OCI-LY7 (cell line): ENCODE data around the gene NUP93. TPM values are rescaled to one million over a fixed set of nuclear protein-coding genes. Genes with fewer than 3 reads are reported as not detected.

Source experiments
- BruUV-seq: library from RNA; stranded (reverse); fragments of 400-500 nt; replicated peaks from 2 replicates; lab custom pipeline; 2021; lab: Mats Ljungman, UMichigan
- CTCF ChIA-PET: fragments of 300-600 bp; sonication (Branson Sonifier 250); formaldehyde crosslinking; loops from one replicate; lab custom pipeline; 2022; ENCODE audit warnings: antibody characterized with exemption; ENCODE audit not compliant: unreplicated experiment; lab: Charles Lee
- POLR2A ChIA-PET: fragments of 300-600 bp; sonication (Branson Sonifier 250); formaldehyde crosslinking; loops from one replicate; lab custom pipeline; 2022; ENCODE audit warnings: antibody characterized with exemption; lab: Charles Lee
- DNase-seq: peaks from one replicate; pipeline ENCODE4 v3.0.0-alpha.2; 2015; ENCODE audit warnings: low spot score
- H2AFZ ChIP-seq: fragments of 200-600 bp; sonication (generic), shearing (Covaris generic); 2 replicates; pipeline ENCODE4 v1.6.1; 2014; ENCODE audit warnings: mild to moderate bottlenecking, antibody characterized with exemption, low read length, moderate library complexity
- H3K27ac ChIP-seq: fragments of 200-600 bp; sonication (generic); 2 replicates; pipeline ENCODE4 v1.5.1; 2014; ENCODE audit warnings: mixed run types, low read depth, mild to moderate bottlenecking, moderate library complexity, low read length, inconsistent platforms; ENCODE audit not compliant: poor library complexity, severe bottlenecking
- H3K36me3 ChIP-seq: fragments of 200-600 bp; sonication (generic); 2 replicates; pipeline ENCODE4 v1.6.1; 2014; ENCODE audit warnings: mild to moderate bottlenecking, antibody characterized with exemption, low read length, moderate library complexity, mixed read lengths; ENCODE audit not compliant: insufficient read depth
- H3K4me1 ChIP-seq: fragments of 200-600 bp; sonication (generic); 2 replicates; pipeline ENCODE4 v1.5.1; 2014; ENCODE audit warnings: mild to moderate bottlenecking, low read length; ENCODE audit not compliant: insufficient read depth, poor library complexity, severe bottlenecking
- H3K4me2 ChIP-seq: fragments of 200-600 bp; sonication (generic); 2 replicates; pipeline ENCODE4 v1.6.1; 2014; ENCODE audit warnings: mild to moderate bottlenecking, low read length
- H3K4me3 ChIP-seq: fragments of 200-600 bp; sonication (generic); 2 replicates; pipeline ENCODE4 v1.5.1; 2014; ENCODE audit warnings: mild to moderate bottlenecking, low read depth, low read length; ENCODE audit not compliant: poor library complexity, severe bottlenecking
- H3K79me2 ChIP-seq: fragments of 200-600 bp; sonication (generic); 2 replicates; pipeline ENCODE4 v1.6.1; 2016; ENCODE audit warnings: low read depth, mild to moderate bottlenecking, low read length, moderate library complexity, mixed read lengths; ENCODE audit not compliant: insufficient read depth
- H3K9me2 ChIP-seq: fragments of 200-600 bp; sonication (generic); 2 replicates; pipeline ENCODE4 v1.6.1; 2016; ENCODE audit warnings: mild to moderate bottlenecking, low read length, mixed read lengths; ENCODE audit not compliant: insufficient read depth
- H3K9me3 ChIP-seq: fragments of 200-600 bp; sonication (generic); 2 replicates; pipeline ENCODE4 v1.6.1; 2014; ENCODE audit warnings: mild to moderate bottlenecking, mixed run types, low read length, mixed read lengths
- H4K20me1 ChIP-seq: fragments of 200-600 bp; sonication (generic); 2 replicates; pipeline ENCODE4 v1.6.1; 2014; ENCODE audit warnings: mild to moderate bottlenecking, antibody characterized with exemption, low read length, moderate library complexity, mixed read lengths; ENCODE audit not compliant: insufficient read depth
- EZH2phosphoT487 ChIP-seq: fragments of 200-600 bp; sonication (generic); IDR thresholded peaks from 2 replicates; pipeline ENCODE4 v1.6.1; 2018; ENCODE audit warnings: low read depth, borderline replicate concordance, mild to moderate bottlenecking, mixed run types, antibody characterized with exemption, low read length, moderate library complexity, mixed read lengths
- intact Hi-C: fragments of 100-400 bp; cut with micrococcal nuclease; formaldehyde crosslinking; loops from one replicate; pipeline ENCODE4 v1.10.0; 2022; ENCODE audit not compliant: unreplicated experiment
- total RNA-seq, 2 experiments: library from RNA; depleted of rRNA in 1 of 2; stranded (reverse); fragments of >200 nt in 1 of 2; shearing (Covaris generic) in 1 of 2; gene quantifications; 2 replicates each; pipeline ENCODE4 v1.2.3, GENCODE V29; 2014 to 2022
- TF ChIP-seq, protein P1 (sequence below): fragments of 200-600 bp; sonication (generic); conservative IDR thresholded peaks from 2 replicates; pipeline ENCODE4 v1.5.1; 2014; ENCODE audit warnings: mild to moderate bottlenecking, antibody characterized with exemption, low read length, moderate library complexity, mixed read lengths

The NUP93 gene
- total RNA-seq, 2 experiments from 2014 or later: 119 to 183 TPM

DNA sequence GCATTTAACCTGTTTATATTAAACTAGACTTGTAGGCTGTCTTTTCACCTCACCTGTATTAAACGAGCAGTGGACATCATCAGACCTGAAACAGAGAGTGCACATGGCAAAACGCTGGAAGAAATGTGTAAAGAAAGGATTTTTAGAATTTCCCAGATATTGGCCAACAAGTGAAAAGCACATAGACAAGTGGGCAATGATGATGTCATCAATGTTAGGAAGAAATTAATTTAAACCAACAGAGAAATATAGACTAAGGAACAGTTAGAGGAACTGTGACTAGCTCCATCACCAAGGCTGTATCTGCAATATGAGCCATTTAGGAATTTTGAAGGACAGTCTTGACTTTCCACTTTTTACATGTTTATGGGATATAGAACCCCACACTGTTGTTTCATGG, 67.9 kb downstream of the NUP93 start:
- Histone ChIP-seq H3K27ac (no peak overlapping the region), H3K4me2 (no peak overlapping the region), H3K4me1 (no peaks in the 10 kb centered on the region), H3K9me2 (no peaks in the 10 kb centered on the region), H3K4me3 (no peak overlapping the region), H3K79me2 (peaks cover under 1% of the 10 kb centered on the region; the same call in 1 of the 2 replicates), H3K36me3 (peaks cover 31% of the 10 kb centered on the region; the same call in 1 of the 2 replicates), H3K9me3 (no peaks in the 10 kb centered on the region), H4K20me1 (0 out of 2 replicates have a peak, but pooled peaks cover 5% of the 10 kb centered on the region), H2AFZ (no peak overlapping the region)
- intact Hi-C loops: no loop called here
- CTCF ChIA-PET: no interaction called here
- no TSS peak for BruUV-seq
- POLR2A ChIA-PET: interaction anchor here (1.3 kb wide), 1 partner anchor 19 kb away, joined by 7 read pairs; no protein-coding TSS in a partner anchor
- DNase-seq: no peak
- TF ChIP-seq EZH2phosphoT487: no peak
- TF ChIP-seq, protein P1, sequence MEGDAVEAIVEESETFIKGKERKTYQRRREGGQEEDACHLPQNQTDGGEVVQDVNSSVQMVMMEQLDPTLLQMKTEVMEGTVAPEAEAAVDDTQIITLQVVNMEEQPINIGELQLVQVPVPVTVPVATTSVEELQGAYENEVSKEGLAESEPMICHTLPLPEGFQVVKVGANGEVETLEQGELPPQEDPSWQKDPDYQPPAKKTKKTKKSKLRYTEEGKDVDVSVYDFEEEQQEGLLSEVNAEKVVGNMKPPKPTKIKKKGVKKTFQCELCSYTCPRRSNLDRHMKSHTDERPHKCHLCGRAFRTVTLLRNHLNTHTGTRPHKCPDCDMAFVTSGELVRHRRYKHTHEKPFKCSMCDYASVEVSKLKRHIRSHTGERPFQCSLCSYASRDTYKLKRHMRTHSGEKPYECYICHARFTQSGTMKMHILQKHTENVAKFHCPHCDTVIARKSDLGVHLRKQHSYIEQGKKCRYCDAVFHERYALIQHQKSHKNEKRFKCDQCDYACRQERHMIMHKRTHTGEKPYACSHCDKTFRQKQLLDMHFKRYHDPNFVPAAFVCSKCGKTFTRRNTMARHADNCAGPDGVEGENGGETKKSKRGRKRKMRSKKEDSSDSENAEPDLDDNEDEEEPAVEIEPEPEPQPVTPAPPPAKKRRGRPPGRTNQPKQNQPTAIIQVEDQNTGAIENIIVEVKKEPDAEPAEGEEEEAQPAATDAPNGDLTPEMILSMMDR: no peak

DNA sequence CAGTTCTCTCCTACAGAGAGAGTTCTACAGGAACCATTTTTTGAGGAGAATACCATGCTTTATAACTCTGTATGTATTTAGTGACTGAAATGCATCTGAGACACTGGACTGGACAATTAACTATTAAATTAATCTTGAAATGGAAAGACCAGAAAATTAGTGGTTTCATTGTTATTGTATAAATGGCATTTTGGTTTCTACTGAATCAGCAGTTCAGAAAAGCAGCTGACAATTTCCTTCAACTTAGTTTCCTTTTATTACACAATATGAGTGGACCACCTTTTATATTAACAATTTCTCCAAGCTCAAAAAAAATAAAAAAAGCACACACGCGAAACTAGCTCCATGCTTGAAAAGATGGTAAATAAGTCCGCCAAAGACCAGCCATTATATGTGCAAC, 69.0 kb downstream of the NUP93 start:
- intact Hi-C loops: no loop called here
- Histone ChIP-seq H3K27ac (no peak overlapping the region), H3K36me3 (peaks cover 37% of the 10 kb centered on the region), H3K9me2 (no peaks in the 10 kb centered on the region), H3K9me3 (no peaks in the 10 kb centered on the region), H3K79me2 (no peaks in the 10 kb centered on the region), H3K4me3 (no peak overlapping the region), H3K4me1 (no peaks in the 10 kb centered on the region), H4K20me1 (no peaks in the 10 kb centered on the region), H2AFZ (no peak overlapping the region), H3K4me2 (no peak overlapping the region)
- no peak for DNase-seq
- ChIA-PET POLR2A (interaction anchor here (0.5 to 1.4 kb wide), 4 partner anchors 13 to 847 kb away, joined by 3 read pairs; no protein-coding TSS in a partner anchor), CTCF (no interaction called here)
- no TSS peak for BruUV-seq
- TF ChIP-seq, protein P1: no peak
- no peak for TF ChIP-seq EZH2phosphoT487

DNA sequence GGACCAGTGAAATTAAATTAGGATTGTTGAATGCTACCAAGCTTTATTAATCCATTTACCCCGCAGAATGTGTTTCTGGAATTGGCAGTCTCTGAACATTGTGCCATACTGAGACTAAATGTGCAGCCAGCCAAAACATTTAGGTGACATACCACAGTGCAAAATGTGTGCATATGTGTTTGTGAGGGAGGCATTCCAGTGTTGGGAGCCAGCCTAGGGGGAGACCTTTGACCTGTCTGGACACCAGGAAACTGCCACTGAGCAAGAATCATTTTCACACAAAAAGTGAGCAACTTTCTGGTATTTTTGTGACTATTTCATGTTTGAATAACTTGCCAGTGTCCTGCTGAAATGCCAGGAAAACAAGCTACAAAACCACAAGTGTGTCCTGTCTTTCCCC, 70.4 kb downstream of the NUP93 start:
- Histone ChIP-seq H4K20me1 (no peaks in the 10 kb centered on the region), H2AFZ (no peak overlapping the region), H3K4me3 (no peak overlapping the region), H3K9me3 (no peaks in the 10 kb centered on the region), H3K27ac (no peak overlapping the region), H3K36me3 (peaks cover 49% of the 10 kb centered on the region), H3K4me2 (no peak overlapping the region), H3K4me1 (no peaks in the 10 kb centered on the region), H3K9me2 (no peaks in the 10 kb centered on the region), H3K79me2 (no peaks in the 10 kb centered on the region)
- DNase-seq: no peak
- TF ChIP-seq, protein P1: no peak
- CTCF ChIA-PET: no interaction called here
- intact Hi-C loops: no loop called here
- BruUV-seq: no TSS peak
- POLR2A ChIA-PET: interaction anchor here (1.1 to 1.4 kb wide), 2 partner anchors 16 to 28 kb away, joined by 3 to 4 read pairs; no protein-coding TSS in a partner anchor
